ENCODE measurements around the gene CCDC18. TPM values are rescaled to one million over a fixed set of nuclear protein-coding genes. Genes with fewer than 3 reads are reported as not detected.
"Not testable (repeated sequence)": the region's sequence is repeated elsewhere in the genome, so short reads cannot be mapped to it uniquely, and the experiment has no call there.

CCDC18 gene
- total and polyA plus RNA-seq, 5 experiments from 2014 or later, result 0.93 to 10.2 (median 3.8) TPM

GRCh38 chr1:93174638-93175037, 5.9 kb upstream of the CCDC18 start:
- ATAC-seq, DNase-seq, H3K9me3 Mint-ChIP-seq, H3K27me3 Mint-ChIP-seq: not testable (repeated sequence)
- Mint-ChIP-seq H3K36me3 (peaks cover 0 to 40% (median 6%) of the 10 kb centered on the region in 3 donors), H3K27ac (peak overlapping the region in 1 of 10 donors; percentile 4), H3K4me3 (peak overlapping the region in 1 of 10 donors; percentile 31), H3K4me1 (peaks cover 34 to 81% (median 68%) of the 10 kb centered on the region in 4 donors)
- POLR2A ChIA-PET, result interaction anchor here (0.7 kb wide), 1 partner anchor 10 kb away, joined by 5 read pairs; no protein-coding TSS in a partner anchor

DNA sequence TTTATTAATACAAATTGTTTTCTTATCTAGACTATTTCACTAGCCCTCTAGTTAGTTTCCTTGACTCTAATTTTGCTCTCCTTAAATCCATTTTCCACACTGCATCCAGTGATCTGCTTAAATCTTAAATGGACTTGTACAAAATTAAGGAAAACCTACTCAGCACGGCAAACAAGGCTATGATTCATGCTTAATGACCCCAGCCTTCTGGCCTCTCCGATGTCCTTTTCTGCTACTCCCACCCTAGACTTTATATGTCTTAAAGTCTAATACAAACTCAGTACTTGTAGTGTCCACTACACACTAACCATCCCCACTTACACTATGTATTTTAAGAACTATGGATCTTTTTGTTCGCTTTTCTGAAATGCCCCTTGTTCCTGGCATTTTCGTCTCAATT, 2.5 kb upstream of the CCDC18 start:
- Mint-ChIP-seq H3K9me3 (peaks cover 0 to 4% (median 0%) of the 10 kb centered on the region in 9 donors), H3K27ac (peak overlapping the region in 2 of 10 donors; percentile 92 to 98), H3K27me3 (no peaks in the 10 kb centered on the region), H3K36me3 (peaks cover 0 to 32% (median 6%) of the 10 kb centered on the region in 3 donors), H3K4me3 (peak overlapping the region; percentile 88 to 97 (median 94)), H3K4me1 (peaks cover 18 to 69% (median 50%) of the 10 kb centered on the region in 4 donors)
- POLR2A ChIA-PET, result interaction anchor here (0.8 kb wide), 1 partner anchor 99 kb away, joined by 3 read pairs; the partner anchor contains the start of gene MTF2
- ATAC-seq, result no peak
- no peak for DNase-seq

DNA sequence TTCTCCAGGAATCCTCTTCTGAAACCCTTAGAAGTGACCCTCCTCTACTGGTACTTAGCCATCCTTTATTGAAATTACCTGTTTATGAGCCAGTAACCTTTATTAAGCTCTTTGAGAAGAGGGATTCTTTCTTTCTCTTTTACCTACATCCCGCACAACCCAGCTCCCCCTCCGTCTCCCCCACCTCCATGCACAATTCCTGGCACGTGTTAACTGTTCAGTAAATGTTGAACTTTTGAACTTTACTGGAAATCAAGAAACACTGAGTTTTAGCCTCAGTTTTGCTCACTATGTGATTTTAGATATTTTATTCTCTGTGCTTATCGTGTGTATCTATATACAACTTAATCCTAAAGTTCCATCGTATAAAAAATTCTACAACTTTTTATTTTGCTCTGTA, 2.1 kb upstream of the CCDC18 start:
- POLR2A ChIA-PET, result interaction anchor here (0.7 kb wide), 1 partner anchor 60 kb away, joined by 4 read pairs; no protein-coding TSS in a partner anchor
- Mint-ChIP-seq H3K27ac (peak overlapping the region in 6 of 10 donors; percentile 8 to 98 (median 76)), H3K27me3 (no peaks in the 10 kb centered on the region), H3K36me3 (peaks cover 0 to 29% (median 6%) of the 10 kb centered on the region in 3 donors), H3K4me3 (peak overlapping the region; percentile 88 to 97 (median 94)), H3K9me3 (peaks cover 0 to 4% (median 0%) of the 10 kb centered on the region in 9 donors), H3K4me1 (peaks cover 16 to 65% (median 47%) of the 10 kb centered on the region in 4 donors)
- no peak for ATAC-seq
- DNase-seq, result no peak

DNA sequence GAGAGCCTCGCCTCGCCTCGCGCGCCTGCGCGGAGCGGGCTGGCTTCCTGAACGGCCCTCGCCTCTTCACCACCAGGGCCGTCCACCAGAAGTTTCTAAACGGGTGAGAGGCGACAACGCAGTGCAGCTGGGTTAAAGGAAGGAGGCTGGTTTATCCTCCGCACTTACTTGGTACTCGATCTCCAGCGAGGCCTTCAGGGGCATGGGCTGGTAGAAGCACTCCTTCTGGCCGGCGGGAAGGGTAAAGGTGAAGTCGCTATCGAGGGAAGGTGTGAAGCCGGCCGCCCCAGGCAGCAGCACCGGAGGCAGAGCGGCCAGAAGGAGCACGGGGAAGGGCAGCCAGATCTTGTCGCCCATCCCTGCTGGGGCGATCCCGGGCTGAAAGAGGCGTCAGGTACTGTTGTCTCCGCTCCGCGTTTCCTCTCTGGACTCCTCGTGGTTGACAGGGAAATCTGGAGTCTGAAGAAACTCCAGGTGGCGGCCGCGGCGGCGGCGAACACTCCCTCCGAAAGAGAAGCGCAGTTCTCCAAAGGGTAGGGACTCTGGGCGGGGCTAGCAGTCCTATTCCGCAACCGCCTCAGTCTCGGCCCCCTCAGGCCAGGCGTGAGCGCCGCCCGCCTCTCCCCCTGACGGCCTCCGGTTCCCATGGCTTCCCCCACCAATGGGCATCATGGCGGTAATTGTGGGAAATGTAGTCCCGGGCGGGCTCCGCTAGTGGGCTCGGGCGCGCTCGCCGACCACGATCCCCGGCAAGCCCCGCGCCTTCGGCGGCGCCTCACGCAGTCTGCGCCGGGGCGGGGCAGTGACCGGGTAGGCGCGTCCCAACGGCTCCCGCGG, 420 bp upstream of the CCDC18 start, which contains the start of gene TMED5:
TSS of gene TMED5 (minus strand) at position 528 of the 837 bp plus-strand sequence. CDS start at position 357, 171 bp downstream.
- Mint-ChIP-seq H3K9me3 (no peaks in the 10 kb centered on the region), H3K4me3 (peak within 1 kb of the TSS; percentile 88 to 97 (median 94))
- POLR2A ChIA-PET, result interaction anchor here (1.0 to 3.8 kb wide), 5 partner anchors 38 to 666 kb away, joined by 3 to 25 read pairs (median 3); partner anchors contain the start of genes MTF2 and RPL5

DNA sequence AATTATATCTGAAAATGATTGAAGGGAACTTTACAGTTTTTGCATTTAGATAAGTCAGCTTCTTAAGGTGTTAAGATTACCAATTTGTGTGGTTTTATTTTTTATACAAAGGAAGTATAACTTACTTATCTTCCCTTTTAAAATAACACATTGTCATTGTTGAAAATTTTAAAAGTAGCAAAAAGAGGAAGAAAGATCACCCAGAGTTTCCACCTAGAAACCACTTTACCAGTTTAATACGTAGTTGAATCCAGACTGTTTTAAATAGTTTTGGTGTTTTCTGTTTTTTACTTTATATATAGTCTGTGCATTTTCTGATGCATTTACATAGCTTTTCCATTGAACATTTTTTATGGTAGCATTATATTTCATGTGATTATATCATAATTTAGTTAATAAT, 6.1 kb downstream of the CCDC18 start:
- Mint-ChIP-seq H3K9me3 (no peaks in the 10 kb centered on the region), H3K27me3 (no peaks in the 10 kb centered on the region), H3K4me1 (peaks cover 5 to 36% (median 10%) of the 10 kb centered on the region in 4 donors), H3K27ac (no peak overlapping the region), H3K4me3 (no peak overlapping the region), H3K36me3 (peaks cover 0 to 16% (median 7%) of the 10 kb centered on the region in 3 donors)
- POLR2A ChIA-PET, result interaction anchor here (0.6 kb wide), 1 partner anchor 32 kb away, joined by 5 read pairs; no protein-coding TSS in a partner anchor
- DNase-seq (no peak), ATAC-seq (no peak)

More for the DNA sequence above, 420 bp upstream of the CCDC18 start, which contains the start of gene TMED5:
- Mint-ChIP-seq H3K27ac (peak within 1 kb of the TSS; percentile 92 to 98 (median 98)), H3K27me3 (no peaks in the 10 kb centered on the region), H3K36me3 (peaks cover 0 to 23% (median 0%) of the 10 kb centered on the region in 3 donors), H3K4me1 (peaks cover 14 to 52% (median 37%) of the 10 kb centered on the region in 4 donors)
- ATAC-seq (peak; percentile 83 to 84), DNase-seq (peak; percentile 89 to 98 (median 94))

GRCh38 chr1:93190432-93190831, 9.9 kb downstream of the CCDC18 start:
- no peak overlapping the region for H3K27ac Mint-ChIP-seq
- H3K27me3 Mint-ChIP-seq, result no peaks in the 10 kb centered on the region
- ATAC-seq (no peak), DNase-seq (no peak)
- H3K4me1 Mint-ChIP-seq, result peaks cover 3 to 27% (median 4%) of the 10 kb centered on the region in 4 donors
- no peaks in the 10 kb centered on the region for H3K9me3 Mint-ChIP-seq
- H3K4me3 Mint-ChIP-seq, result no peak overlapping the region
- peaks cover 0 to 22% (median 11%) of the 10 kb centered on the region in 3 donors for H3K36me3 Mint-ChIP-seq
- POLR2A ChIA-PET, result interaction anchor here (0.8 kb wide), 1 partner anchor 9 kb away, joined by 3 read pairs; no protein-coding TSS in a partner anchor

- Mint-ChIP-seq H3K36me3 (peaks cover 10 to 33% (median 17%) of the 10 kb centered on the region in 3 donors), H3K4me1 (peaks cover 3 to 8% (median 5%) of the 10 kb centered on the region in 4 donors), H3K4me3 (no peak overlapping the region), H3K27me3 (no peaks in the 10 kb centered on the region), H3K9me3 (peaks cover 0 to 2% (median 0%) of the 10 kb centered on the region in 9 donors), H3K27ac (no peak overlapping the region)
- ATAC-seq (no peak), DNase-seq (no peak)
- POLR2A ChIA-PET, result no interaction called here
Measured at GRCh38 chr1:93194231-93194990, 13.9 kb downstream of the CCDC18 start.

DNA sequence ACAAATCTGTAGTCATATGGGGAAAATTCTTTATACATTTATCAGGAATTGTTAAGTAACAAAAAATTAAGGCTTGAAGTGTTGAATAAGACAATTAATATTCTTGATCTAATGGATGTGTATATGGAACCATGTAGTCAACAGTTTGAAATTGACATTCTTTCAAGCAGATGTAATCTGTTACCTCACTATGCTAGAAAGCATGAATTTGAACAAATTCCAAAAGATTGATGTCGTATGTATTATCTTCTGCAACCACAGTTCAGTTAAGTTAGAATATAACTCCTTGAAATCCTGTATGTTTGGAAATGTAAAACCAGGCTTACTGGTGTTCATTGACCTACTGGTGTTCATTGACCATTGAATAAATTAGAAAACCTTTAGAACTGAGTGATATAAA, 16.1 kb downstream of the CCDC18 start:
- ATAC-seq, result no peak
- H3K27ac Mint-ChIP-seq, result no peak overlapping the region
- POLR2A ChIA-PET, result no interaction called here

GRCh38 chr1:93199150-93199549, 18.6 kb downstream of the CCDC18 start:
- H3K36me3 Mint-ChIP-seq, result peaks cover 10 to 37% (median 13%) of the 10 kb centered on the region in 3 donors
- H3K27ac Mint-ChIP-seq, result no peak overlapping the region
- H3K27me3 Mint-ChIP-seq, result no peaks in the 10 kb centered on the region
- H3K4me3 Mint-ChIP-seq, result no peak overlapping the region
- ATAC-seq (no peak), DNase-seq (no peak)
- H3K9me3 Mint-ChIP-seq, result peaks cover 0 to 2% (median 0%) of the 10 kb centered on the region in 9 donors
- POLR2A ChIA-PET, result no interaction called here
- H3K4me1 Mint-ChIP-seq, result peaks cover 0 to 3% (median under 1%) of the 10 kb centered on the region in 4 donors

More for the DNA sequence above, 16.1 kb downstream of the CCDC18 start:
- Mint-ChIP-seq H3K36me3 (peaks cover 10 to 35% (median 14%) of the 10 kb centered on the region in 3 donors), H3K4me3 (no peak overlapping the region), H3K9me3 (peaks cover 0 to 2% (median 0%) of the 10 kb centered on the region in 9 donors), H3K4me1 (peaks cover 0 to 3% (median under 1%) of the 10 kb centered on the region in 4 donors), H3K27me3 (no peaks in the 10 kb centered on the region)
- DNase-seq, result no peak

- Mint-ChIP-seq H3K27me3 (no peaks in the 10 kb centered on the region), H3K27ac (no peak overlapping the region), H3K4me1 (peaks cover 0 to 2% (median 0%) of the 10 kb centered on the region in 4 donors), H3K9me3 (peaks cover 0 to 2% (median 0%) of the 10 kb centered on the region in 9 donors), H3K4me3 (no peak overlapping the region), H3K36me3 (peaks cover 10 to 30% (median 11%) of the 10 kb centered on the region in 3 donors)
- no peak for DNase-seq
- POLR2A ChIA-PET, result no interaction called here
- no peak for ATAC-seq
Measured at GRCh38 chr1:93200086-93200620, 19.6 kb downstream of the CCDC18 start.

DNA sequence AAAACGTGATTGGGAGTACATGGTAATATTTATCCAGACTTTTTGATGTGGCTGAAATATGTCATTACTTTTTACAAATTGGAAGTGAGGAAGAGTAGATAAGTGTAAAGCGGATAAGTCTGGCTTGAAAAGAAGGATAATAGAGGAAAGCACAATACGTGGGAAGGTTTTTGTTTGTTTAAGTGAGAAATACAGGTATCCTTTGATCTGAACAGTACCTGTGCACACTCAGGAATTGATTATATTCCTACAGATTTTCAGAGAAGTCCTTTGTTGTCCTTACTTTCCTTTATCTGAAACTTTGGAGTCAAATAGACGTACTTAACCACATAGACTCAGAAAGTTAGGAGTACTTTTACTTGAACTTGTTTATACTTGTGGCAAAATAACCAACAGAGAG, 20.2 kb downstream of the CCDC18 start:
- POLR2A ChIA-PET, result no interaction called here
- peaks cover 0 to 2% (median 0%) of the 10 kb centered on the region in 9 donors for H3K9me3 Mint-ChIP-seq
- ATAC-seq, result no peak
- no peak overlapping the region for H3K27ac Mint-ChIP-seq
- no peak overlapping the region for H3K4me3 Mint-ChIP-seq
- peaks cover 0 to 1% (median 0%) of the 10 kb centered on the region in 4 donors for H3K4me1 Mint-ChIP-seq
- peaks cover 9 to 26% (median 10%) of the 10 kb centered on the region in 3 donors for H3K36me3 Mint-ChIP-seq
- no peaks in the 10 kb centered on the region for H3K27me3 Mint-ChIP-seq
- DNase-seq, result no peak

All from naive thymus-derived CD8-positive, alpha-beta T cell (primary cell).